Stimulated activated CD8-positive, alpha-beta memory T cell treated with anti-CD3 and anti-CD28 coated beads, Interleukin-7, amount 100 ng/mL, for 1 hour (primary cell): ENCODE results near the gene DLD.
A peak's percentile ranks its signal among the peaks of the same experiment; 100 is the strongest.
"Not testable (repeated sequence)": the region's sequence is repeated elsewhere in the genome, so short reads cannot be mapped to it uniquely, and the experiment has no call there.

Experiments used
- DNase-seq, 2 donors: peaks; one replicate each; pipeline ENCODE4 v3.0.0-alpha.2; 2020; ENCODE audit warnings: low read depth in 2 of 2

The DLD gene

GRCh38 chr7:107890962-107891635, at the start of gene DLD:
DLD (plus strand) TSS chr7:107891183; CDS start chr7:107891251, 68 bp downstream.
- DNase-seq: peak; percentile 86 to 88

GRCh38 chr7:107842213-107842612, 48.8 kb upstream of the DLD start:
- no peak for DNase-seq

GRCh38 chr7:107843184-107843583, 47.8 kb upstream of the DLD start:
- DNase-seq: no peak

- DNase-seq: no peak
Observed at GRCh38 chr7:107846324-107846723, 44.7 kb upstream of the DLD start.

- DNase-seq: no peak
Observed at GRCh38 chr7:107847168-107847835, 43.7 kb upstream of the DLD start.

GRCh38 chr7:107847836-107848175, 43.2 kb upstream of the DLD start:
- DNase-seq: not testable (repeated sequence)

GRCh38 chr7:107848211-107848610, 42.8 kb upstream of the DLD start:
- DNase-seq: not testable (repeated sequence)

- DNase-seq: no peak
Observed at GRCh38 chr7:107850216-107850615, 40.8 kb upstream of the DLD start.

- no peak for DNase-seq
Observed at GRCh38 chr7:107850643-107851042, 40.3 kb upstream of the DLD start.

- no peak for DNase-seq
Observed at GRCh38 chr7:107854454-107854853, 36.5 kb upstream of the DLD start.

GRCh38 chr7:107854989-107855388, 36.0 kb upstream of the DLD start:
- no peak for DNase-seq

- DNase-seq: no peak
Observed at GRCh38 chr7:107856806-107857540, 34.0 kb upstream of the DLD start.

GRCh38 chr7:107857541-107857912, 33.5 kb upstream of the DLD start:
- no peak for DNase-seq

- no peak for DNase-seq
Observed at GRCh38 chr7:107858280-107858679, 32.7 kb upstream of the DLD start.

- DNase-seq: no peak
Observed at GRCh38 chr7:107860279-107860961, 30.6 kb upstream of the DLD start.

- no peak for DNase-seq
Observed at GRCh38 chr7:107860981-107861652, 29.9 kb upstream of the DLD start.

GRCh38 chr7:107865956-107866775, 24.8 kb upstream of the DLD start:
- no peak for DNase-seq

- no peak for DNase-seq
Observed at GRCh38 chr7:107867858-107868466, 23.0 kb upstream of the DLD start.

- DNase-seq: no peak
Observed at GRCh38 chr7:107870427-107871000, 20.5 kb upstream of the DLD start.

GRCh38 chr7:107874111-107874510, 16.9 kb upstream of the DLD start:
- DNase-seq: no peak
